Hepatocyte (in vitro differentiated cells): ENCODE measurements around the gene TMEM176A.

Experiments
- CTCF ChIP-seq: fragments of 200-600 bp; sonication (generic); IDR thresholded peaks from 2 replicates; pipeline ENCODE4 v1.5.1; 2016; ENCODE audit warnings: antibody characterized with exemption, mild to moderate bottlenecking; ENCODE audit not compliant: poor library complexity
- EZH2 ChIP-seq: fragments of 200-600 bp; sonication (generic); IDR thresholded peaks from 2 replicates; pipeline ENCODE4 v1.6.1; 2016; ENCODE audit warnings: antibody characterized with exemption, mild to moderate bottlenecking, borderline replicate concordance

- TF ChIP-seq CTCF (no peak), EZH2 (no peak)
Measured at GRCh38 chr7:150781103-150781502, 19.5 kb upstream of the TMEM176A start.
